GM13977 (cell line): Measurements from ENCODE around the gene PTGS1.
"Not testable (repeated sequence)": the region's sequence is repeated elsewhere in the genome, so short reads cannot be mapped to it uniquely, and the experiment has no call there.

Experiments used
- DNase-seq: peaks from one replicate; pipeline ENCODE4 v3.0.0; 2012; ENCODE audit warnings: low spot score
- in situ Hi-C: fragments of 300-500 bp; cut with MboI; formaldehyde crosslinking; loops from one replicate; pipeline ENCODE4 v1.12.0; 2022; ENCODE audit warnings: low sequenced_read_pairs, low pct_unique_long_range_greater_than_20kb, mixed read lengths, inconsistent platforms; ENCODE audit not compliant: unreplicated experiment
- TF ChIP-seq, protein P1 (sequence below): IDR thresholded peaks from 2 replicates; pipeline ENCODE4 v1.5.1; 2012; ENCODE audit warnings: mild to moderate bottlenecking, control low read depth; ENCODE audit not compliant: insufficient read depth; ENCODE audit errors: extremely low read depth, missing control alignments

PTGS1 gene

DNA sequence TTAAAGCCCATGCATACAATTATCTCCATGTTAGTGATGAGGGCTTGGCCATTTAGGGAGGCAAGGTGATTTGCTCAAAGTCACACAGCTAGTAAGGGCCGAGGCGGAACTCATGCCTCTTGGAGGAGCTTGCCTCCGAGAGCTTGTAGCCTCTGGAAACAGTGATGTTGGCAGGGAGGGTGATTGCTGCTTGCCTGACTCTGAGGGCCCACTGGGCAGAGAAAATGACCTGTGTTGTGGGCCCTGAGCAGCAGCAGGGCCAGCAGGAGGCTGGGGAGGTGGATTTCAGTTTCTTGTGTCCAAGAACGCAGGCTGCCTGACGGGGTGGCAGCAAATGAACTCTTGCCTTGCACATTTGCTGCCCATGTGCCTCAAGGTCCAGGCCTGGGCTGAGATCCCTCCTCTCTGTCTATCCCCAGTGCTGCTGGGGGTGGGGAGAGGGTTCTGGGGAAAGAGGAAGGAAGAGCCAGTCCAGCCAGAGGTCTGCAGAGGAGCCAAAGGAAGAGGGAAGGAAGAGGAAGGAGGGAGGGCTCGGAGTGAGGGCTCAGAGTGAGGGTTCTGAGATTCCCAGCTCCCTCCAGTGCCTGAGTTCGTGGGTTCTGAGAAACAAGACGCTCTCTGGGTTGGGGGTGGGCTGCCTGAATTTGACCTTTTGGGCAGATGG, 16.2 kb upstream of the PTGS1 start:
- TF ChIP-seq, protein P1, sequence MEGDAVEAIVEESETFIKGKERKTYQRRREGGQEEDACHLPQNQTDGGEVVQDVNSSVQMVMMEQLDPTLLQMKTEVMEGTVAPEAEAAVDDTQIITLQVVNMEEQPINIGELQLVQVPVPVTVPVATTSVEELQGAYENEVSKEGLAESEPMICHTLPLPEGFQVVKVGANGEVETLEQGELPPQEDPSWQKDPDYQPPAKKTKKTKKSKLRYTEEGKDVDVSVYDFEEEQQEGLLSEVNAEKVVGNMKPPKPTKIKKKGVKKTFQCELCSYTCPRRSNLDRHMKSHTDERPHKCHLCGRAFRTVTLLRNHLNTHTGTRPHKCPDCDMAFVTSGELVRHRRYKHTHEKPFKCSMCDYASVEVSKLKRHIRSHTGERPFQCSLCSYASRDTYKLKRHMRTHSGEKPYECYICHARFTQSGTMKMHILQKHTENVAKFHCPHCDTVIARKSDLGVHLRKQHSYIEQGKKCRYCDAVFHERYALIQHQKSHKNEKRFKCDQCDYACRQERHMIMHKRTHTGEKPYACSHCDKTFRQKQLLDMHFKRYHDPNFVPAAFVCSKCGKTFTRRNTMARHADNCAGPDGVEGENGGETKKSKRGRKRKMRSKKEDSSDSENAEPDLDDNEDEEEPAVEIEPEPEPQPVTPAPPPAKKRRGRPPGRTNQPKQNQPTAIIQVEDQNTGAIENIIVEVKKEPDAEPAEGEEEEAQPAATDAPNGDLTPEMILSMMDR, result no peak
- no peak for DNase-seq
- in situ Hi-C loops, result loop anchor here (10.0 kb wide), 1 partner anchor 230 kb away; no protein-coding TSS in a partner anchor

DNA sequence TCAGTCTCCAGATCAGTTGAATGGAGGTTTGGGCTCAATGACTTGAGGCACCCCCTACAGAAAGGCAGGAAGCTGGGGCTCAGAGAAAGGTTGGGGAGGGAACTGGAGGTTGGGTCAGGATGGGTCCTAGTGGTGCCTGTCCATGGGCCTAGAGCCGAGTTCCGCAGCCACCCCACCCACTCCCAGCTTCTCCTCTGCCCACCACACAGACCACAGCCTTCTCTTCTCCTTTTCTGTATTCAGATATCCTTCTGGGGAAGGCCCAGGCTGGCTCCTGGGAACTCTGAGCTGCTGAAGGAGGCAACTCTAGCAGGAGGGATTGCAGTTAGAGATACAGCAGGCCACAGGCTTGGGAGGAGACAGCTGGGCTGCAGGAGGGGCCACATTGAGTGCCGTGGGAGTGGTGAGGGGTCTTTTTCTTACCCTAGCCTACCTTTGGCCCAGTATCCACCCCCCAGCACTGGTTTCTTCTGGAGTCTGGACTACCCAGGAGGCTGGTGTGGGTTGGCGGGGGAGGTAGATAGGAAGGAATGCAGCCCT, 15.4 kb upstream of the PTGS1 start:
- DNase-seq, result no peak
- in situ Hi-C loops, result loop anchor here (10.0 kb wide), 1 partner anchor 231 kb away; no protein-coding TSS in a partner anchor
- TF ChIP-seq, protein P1, result no peak

DNA sequence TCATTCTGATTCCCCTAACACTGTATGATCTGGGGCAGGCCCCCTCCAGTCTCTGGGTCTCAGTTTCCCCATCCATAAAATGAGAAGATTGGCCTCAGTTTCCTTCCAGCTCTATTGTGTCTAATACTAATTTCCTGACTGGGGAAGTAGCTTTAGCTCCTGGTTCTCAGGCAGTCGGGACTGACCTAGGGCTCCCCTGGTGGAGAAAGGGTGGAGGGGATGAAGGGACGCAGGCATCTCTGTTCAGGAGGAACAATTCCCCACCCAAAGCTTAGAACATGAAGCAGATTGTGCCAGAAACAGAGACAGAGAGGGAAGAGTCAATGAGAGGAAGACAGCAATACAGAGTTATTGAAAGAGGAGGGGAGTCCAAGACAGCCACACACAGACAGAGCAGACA, 14.2 kb upstream of the PTGS1 start:
- no peak for DNase-seq
- in situ Hi-C loops, result loop anchor here (10.0 kb wide), 1 partner anchor 232 kb away; no protein-coding TSS in a partner anchor

DNA sequence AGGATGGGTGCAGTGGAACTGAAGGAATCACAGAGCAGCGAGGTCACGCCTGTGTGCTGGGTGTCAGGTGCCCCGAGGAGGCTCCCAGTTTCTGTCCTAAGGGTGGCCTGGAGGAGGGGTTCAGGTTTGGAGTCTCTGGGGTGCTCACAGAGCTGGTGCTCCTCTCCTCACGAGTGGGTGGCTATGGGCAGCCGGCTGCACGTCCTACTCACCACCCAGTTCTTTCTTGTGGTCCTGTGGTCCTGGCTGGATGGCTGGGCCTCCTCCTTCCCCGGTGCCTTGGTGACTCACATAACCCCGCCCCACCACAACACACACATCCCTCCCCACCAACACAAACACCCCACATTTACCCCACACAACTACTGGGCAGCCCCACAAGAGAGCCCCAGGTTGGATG, 9.9 kb upstream of the PTGS1 start:
- TF ChIP-seq, protein P1, result no peak
- in situ Hi-C loops, result no loop called here
- DNase-seq, result no peak

More for the DNA sequence above, 14.2 kb upstream of the PTGS1 start:
- TF ChIP-seq, protein P1, result peak; percentile 13

DNA sequence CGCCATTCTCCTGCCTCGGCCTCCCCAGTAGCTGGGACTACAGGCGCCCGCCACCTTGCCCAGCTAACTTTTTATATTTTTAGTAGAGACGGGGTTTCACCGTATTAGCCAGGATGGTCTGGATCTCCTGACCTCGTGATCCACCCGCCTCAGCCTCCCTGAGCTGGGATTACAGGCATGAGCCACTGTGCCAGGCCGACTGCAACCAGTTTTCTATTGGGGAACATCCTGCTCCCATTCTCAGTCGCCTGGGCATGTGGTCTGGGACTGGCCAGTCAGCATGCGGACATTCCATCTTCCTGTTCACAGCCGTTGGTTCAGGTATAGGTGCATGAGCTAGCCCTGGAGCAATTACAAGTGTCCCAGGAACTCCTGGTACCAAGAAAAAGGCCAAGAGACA, 7.7 kb upstream of the PTGS1 start:
- DNase-seq, in situ Hi-C loops: not testable (repeated sequence)

DNA sequence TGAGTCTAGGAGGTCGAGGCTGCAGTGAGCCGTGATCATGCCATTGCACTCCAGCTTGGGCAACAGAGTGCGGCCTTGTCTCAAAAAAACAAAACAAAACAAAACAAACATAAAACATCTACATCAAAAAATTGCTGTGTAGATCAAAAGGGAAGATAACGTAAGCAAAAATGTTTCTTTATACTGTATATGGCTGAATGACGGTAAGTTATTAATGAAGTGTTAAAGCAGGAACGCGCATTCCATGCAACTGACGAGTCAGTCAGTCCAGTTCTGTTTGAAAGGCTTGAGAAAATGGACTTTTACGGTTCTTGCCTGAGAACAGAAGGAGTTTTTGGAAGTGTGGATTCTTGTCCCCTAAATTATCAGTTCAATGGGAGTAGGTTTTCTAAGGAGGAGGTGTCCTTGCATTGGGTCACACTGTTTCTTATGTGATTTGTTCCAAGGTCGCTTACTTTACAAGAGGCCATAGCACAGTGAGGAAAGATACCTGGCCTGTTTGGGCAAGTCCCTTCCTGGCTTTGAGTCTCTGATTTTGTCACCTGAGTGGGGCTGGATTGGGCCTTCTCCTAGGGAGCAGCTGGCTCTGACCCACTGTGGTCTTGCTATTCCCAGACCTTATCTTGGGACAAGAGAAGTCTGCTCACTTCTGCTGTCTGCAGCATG, 6.6 kb upstream of the PTGS1 start:
- in situ Hi-C loops, result no loop called here
- TF ChIP-seq, protein P1, result no peak
- DNase-seq, result no peak

DNA sequence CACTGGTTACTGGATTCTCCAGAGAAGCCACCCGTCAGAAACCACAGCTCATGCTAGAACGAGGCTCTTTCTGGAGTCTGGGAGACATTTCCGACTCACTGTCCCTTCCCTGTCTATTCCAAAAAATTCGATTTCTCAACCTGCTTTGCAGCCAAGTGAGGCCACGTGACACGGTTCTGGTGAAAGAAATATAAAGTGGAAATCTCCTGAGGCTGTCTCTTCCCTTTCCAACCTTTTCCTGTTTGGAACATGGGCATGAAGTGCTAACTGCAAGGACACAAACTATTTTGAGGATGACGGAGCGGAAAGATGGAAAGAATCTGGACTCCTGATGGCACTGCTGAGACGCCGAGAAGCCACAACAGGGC, 6.1 kb upstream of the PTGS1 start:
- TF ChIP-seq, protein P1, result no peak
- in situ Hi-C loops, result no loop called here
- DNase-seq, result no peak
